K562 (cell line): Measurements from ENCODE around the gene MEX3D. TPM values are rescaled to one million over a fixed set of nuclear protein-coding genes. Genes with fewer than 3 reads are reported as not detected.
A peak's percentile ranks its signal among the peaks of the same experiment; 100 is the strongest.

Source experiments
- BDP1 ChIP-seq: IDR thresholded peaks from 3 replicates; pipeline ENCODE4 v1.6.1; 2011; ENCODE audit not compliant: insufficient read length, insufficient read depth
- CHAMP1 ChIP-seq: fragments of 450-650 bp; IDR thresholded peaks from 2 replicates; pipeline ENCODE4 v1.6.1; 2016; ENCODE audit warnings: mild to moderate bottlenecking
- DNMT1 ChIP-seq: fragments of 450-650 bp; IDR thresholded peaks from 2 replicates; pipeline ENCODE4 v1.6.1; 2016; ENCODE audit warnings: antibody characterized with exemption, mild to moderate bottlenecking
- FOXJ3 ChIP-seq: sonication (generic); formaldehyde crosslinking; IDR thresholded peaks from 2 replicates; pipeline ENCODE4 v1.4.0; 2020; ENCODE audit warnings: mild to moderate bottlenecking, missing genetic modification reagents
- MTA3 ChIP-seq: fragments of 450-650 bp; formaldehyde crosslinking; IDR thresholded peaks from 2 replicates; pipeline ENCODE4 v1.6.1; 2017; ENCODE audit warnings: mild to moderate bottlenecking, borderline replicate concordance
- NR2F6 ChIP-seq: fragments of 450-650 bp; formaldehyde crosslinking; IDR thresholded peaks from 2 replicates; pipeline ENCODE4 v1.4.0; 2020; ENCODE audit warnings: mild to moderate bottlenecking
- POLR2AphosphoS2 ChIP-seq: IDR thresholded peaks from 2 replicates; pipeline ENCODE4 v1.6.1; 2012; ENCODE audit warnings: low read length, improper control_type of control experiment
- TSC22D4 ChIP-seq: fragments of 450-650 bp; IDR thresholded peaks from 2 replicates; pipeline ENCODE4 v1.6.1; 2016; ENCODE audit warnings: missing genetic modification characterization, missing biosample characterization, control low read depth
- USF1 ChIP-seq: sonication (generic); formaldehyde crosslinking; IDR thresholded peaks from 2 replicates; pipeline ENCODE4 v1.9.0; 2022; ENCODE audit warnings: mild to moderate bottlenecking, missing genetic modification reagents
- ZNF3 ChIP-seq: fragments of 250-450 bp; sonication (Bioruptor Pico); IDR thresholded peaks from 2 replicates; pipeline ENCODE4 v1.5.0; 2021; ENCODE audit warnings: mild to moderate bottlenecking, moderate library complexity
- ZZZ3 ChIP-seq: fragments of 450-650 bp; IDR thresholded peaks from 2 replicates; pipeline ENCODE4 v1.6.1; 2016; ENCODE audit warnings: antibody characterized with exemption, mild to moderate bottlenecking, moderate library complexity
- polyA plus RNA-seq, 8 experiments: library from polyadenylated mRNA; depleted of rRNA in 4 of 8; stranded (reverse) in 5 of 8; unstranded in 3 of 8; fragments of >200 nt; fragmentation: Nextera tagmentation in 2 of 8; fragmentation: Illumina TruSeq in 1 of 8; extraction: Ambion mirVana in 2 of 8; extraction: Trizol in 1 of 8; gene quantifications; 2 replicates each; pipeline versions ENCODE4 v1.2.1 to v1.2.3, GENCODE V29; 2011 to 2014; ENCODE audit warnings: inconsistent platforms in 1 of 8, missing spikeins in 1 of 8
- total RNA-seq, 7 experiments: library from RNA; depleted of rRNA in 6 of 7; stranded (reverse); fragments of >200 nt in 6 of 7; fragmentation: Illumina TruSeq in 2 of 7; extraction: Trizol in 2 of 7; gene quantifications; 2 replicates each; pipeline versions ENCODE4 v1.2.1 to v1.2.3, GENCODE V29; 2011 to 2021; ENCODE audit warnings: low replicate concordance in 1 of 7
- TF ChIP-seq, protein P1 (sequence below): sonication (generic); formaldehyde crosslinking; IDR thresholded peaks from 2 replicates; pipeline ENCODE4 v1.5.0; 2020; ENCODE audit warnings: missing genetic modification reagents
- TF ChIP-seq, protein P2 (sequence below): fragments of 450-650 bp; IDR thresholded peaks from one replicate; pipeline ENCODE4 v1.6.1; 2018; ENCODE audit warnings: mild to moderate bottlenecking, moderate library complexity; ENCODE audit not compliant: partially characterized antibody
- TF ChIP-seq, protein P3 (sequence below): sonication (generic); formaldehyde crosslinking; IDR thresholded peaks from 2 replicates; pipeline ENCODE4 v1.8.1; 2023; ENCODE audit warnings: mild to moderate bottlenecking, missing genetic modification reagents
- TF ChIP-seq, protein P4 (sequence below): IDR thresholded peaks from 2 replicates; pipeline ENCODE4 v1.6.1; 2016; ENCODE audit warnings: missing genetic modification characterization, missing compliant biosample characterization

MEX3D gene
- total and polyA plus RNA-seq, 9 of the 15 experiments (the other 6 are each of a cell fraction or from before 2014, with no cell fraction given), result 1.7 to 39.3 (median 5.7) TPM

GRCh38 chr19:1605236-1606137 is 37.4 kb upstream of the MEX3D start, which contains the start of gene UQCR11 (continued):
- no peak for TF ChIP-seq CHAMP1
- TF ChIP-seq, protein P1, sequence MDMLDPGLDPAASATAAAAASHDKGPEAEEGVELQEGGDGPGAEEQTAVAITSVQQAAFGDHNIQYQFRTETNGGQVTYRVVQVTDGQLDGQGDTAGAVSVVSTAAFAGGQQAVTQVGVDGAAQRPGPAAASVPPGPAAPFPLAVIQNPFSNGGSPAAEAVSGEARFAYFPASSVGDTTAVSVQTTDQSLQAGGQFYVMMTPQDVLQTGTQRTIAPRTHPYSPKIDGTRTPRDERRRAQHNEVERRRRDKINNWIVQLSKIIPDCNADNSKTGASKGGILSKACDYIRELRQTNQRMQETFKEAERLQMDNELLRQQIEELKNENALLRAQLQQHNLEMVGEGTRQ, result peak; percentile 95
- TF ChIP-seq FOXJ3 (CRISPR knock-in tag), result no peak
- TF ChIP-seq ZNF3, result no peak
- TF ChIP-seq, protein P2, sequence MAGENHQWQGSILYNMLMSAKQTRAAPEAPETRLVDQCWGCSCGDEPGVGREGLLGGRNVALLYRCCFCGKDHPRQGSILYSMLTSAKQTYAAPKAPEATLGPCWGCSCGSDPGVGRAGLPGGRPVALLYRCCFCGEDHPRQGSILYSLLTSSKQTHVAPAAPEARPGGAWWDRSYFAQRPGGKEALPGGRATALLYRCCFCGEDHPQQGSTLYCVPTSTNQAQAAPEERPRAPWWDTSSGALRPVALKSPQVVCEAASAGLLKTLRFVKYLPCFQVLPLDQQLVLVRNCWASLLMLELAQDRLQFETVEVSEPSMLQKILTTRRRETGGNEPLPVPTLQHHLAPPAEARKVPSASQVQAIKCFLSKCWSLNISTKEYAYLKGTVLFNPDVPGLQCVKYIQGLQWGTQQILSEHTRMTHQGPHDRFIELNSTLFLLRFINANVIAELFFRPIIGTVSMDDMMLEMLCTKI, result no peak
- TF ChIP-seq ZZZ3, result no peak
- TF ChIP-seq USF1 (CRISPR knock-in tag), result peak; percentile 96
- TF ChIP-seq DNMT1, result no peak
- TF ChIP-seq, protein P3, sequence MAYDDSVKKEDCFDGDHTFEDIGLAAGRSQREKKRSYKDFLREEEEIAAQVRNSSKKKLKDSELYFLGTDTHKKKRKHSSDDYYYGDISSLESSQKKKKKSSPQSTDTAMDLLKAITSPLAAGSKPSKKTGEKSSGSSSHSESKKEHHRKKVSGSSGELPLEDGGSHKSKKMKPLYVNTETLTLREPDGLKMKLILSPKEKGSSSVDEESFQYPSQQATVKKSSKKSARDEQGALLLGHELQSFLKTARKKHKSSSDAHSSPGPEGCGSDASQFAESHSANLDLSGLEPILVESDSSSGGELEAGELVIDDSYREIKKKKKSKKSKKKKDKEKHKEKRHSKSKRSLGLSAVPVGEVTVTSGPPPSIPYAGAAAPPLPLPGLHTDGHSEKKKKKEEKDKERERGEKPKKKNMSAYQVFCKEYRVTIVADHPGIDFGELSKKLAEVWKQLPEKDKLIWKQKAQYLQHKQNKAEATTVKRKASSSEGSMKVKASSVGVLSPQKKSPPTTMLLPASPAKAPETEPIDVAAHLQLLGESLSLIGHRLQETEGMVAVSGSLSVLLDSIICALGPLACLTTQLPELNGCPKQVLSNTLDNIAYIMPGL, result no peak
- no peak for TF ChIP-seq POLR2AphosphoS2
- TF ChIP-seq NR2F6, result no peak
- TF ChIP-seq, protein P4, sequence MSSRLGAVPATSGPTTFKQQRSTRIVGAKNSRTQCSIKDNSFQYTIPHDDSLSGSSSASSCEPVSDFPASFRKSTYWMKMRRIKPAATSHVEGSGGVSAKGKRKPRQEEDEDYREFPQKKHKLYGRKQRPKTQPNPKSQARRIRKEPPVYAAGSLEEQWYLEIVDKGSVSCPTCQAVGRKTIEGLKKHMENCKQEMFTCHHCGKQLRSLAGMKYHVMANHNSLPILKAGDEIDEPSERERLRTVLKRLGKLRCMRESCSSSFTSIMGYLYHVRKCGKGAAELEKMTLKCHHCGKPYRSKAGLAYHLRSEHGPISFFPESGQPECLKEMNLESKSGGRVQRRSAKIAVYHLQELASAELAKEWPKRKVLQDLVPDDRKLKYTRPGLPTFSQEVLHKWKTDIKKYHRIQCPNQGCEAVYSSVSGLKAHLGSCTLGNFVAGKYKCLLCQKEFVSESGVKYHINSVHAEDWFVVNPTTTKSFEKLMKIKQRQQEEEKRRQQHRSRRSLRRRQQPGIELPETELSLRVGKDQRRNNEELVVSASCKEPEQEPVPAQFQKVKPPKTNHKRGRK, result no peak
- no peak for TF ChIP-seq BDP1
- TF ChIP-seq MTA3, result peak; percentile 55; the same call in 1 of the 2 replicates
- TF ChIP-seq TSC22D4 (tag), result no peak
